NAMALWA (cell line): Measurements from ENCODE around the gene ATL2.

ENCODE experiments used
- DNase-seq: peaks from one replicate; pipeline ENCODE4 v3.0.0-alpha.2; 2015; ENCODE audit warnings: low spot score

The ATL2 gene

GRCh38 chr2:38248707-38249106 lies 128.4 kb downstream of the ATL2 start:
- DNase-seq: no peak

DNA sequence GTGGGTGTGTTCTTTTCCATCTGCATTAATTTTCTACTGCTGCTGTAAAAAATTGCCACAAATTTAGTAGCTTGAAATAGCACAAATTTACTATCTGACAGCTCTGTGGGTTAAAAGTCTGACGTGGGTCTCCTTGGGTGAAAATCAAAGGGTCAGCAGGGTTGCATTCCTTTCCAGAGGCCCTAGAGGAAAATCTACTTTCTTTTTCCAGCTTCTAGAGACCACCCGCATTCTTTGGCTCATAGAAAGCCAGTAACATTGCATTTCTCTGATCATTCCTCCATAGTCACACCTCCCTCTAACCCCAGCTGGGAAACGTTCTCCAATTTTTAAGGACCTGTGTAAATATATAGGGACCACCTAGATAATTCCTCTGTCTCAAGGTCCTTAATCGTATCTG lies 128.8 kb downstream of the ATL2 start:
- no peak for DNase-seq

GRCh38 chr2:38246105-38246504 lies 131.0 kb downstream of the ATL2 start:
- DNase-seq: no peak

DNA sequence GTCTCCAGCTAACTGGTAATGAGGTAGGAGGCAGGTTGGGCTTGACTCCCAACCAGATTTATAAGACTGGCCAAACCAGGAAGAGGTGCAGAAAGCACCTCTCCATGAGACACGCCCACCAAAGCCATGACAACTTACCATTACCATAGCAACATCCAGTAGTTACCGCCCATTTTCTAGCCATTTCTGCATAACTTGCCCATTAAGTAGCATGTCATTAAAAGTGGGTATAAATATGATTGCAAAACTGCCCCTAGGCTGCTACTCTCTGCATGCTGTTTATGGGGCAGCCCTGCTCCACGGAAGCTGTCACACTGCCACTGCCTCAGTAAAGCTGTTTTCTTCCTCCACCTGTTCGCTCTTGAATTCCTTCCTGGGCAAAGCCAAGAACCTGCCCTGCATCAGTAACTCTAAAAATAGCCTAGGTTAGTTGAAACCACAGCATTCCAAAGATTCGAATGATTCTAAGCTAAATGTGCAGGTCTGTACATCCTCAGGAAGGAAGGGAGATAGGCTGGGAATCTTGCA lies 131.9 kb downstream of the ATL2 start:
- DNase-seq: peak; percentile 10

DNA sequence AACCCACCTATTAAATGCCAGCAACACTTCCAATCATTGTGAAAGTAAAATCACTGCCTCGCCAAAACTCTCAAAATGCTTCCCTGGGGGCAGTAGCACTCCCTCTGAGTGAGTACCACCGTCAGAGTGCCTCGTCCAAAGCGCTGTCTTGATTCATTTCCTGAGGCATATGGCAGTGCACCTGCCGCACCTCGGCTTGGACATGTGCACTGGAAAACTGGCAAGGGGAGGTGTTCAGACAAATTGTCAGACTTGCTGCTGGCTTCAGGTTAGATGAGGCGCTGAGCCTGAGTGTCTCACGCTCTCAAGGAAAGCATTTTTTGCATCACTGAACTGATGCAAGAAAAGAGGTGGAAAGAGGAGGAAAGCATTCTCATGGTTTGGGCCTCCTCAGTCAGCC lies 132.8 kb downstream of the ATL2 start:
- DNase-seq: no peak
